HPDE6-E6E7 (cell line): ENCODE data around the gene ABCF2.

ENCODE experiments used
- DNase-seq: peaks from one replicate; pipeline ENCODE4 v3.0.0; 2011; ENCODE audit warnings: missing footprints; ENCODE audit errors: extremely low spot score

The ABCF2 gene

GRCh38 chr7:151242159-151243044, 15.4 kb upstream of the ABCF2 start:
- DNase-seq = no peak

GRCh38 chr7:151241755-151242096, 14.7 kb upstream of the ABCF2 start:
- no peak for DNase-seq

- DNase-seq = no peak
Measured at GRCh38 chr7:151240942-151241754, 14.1 kb upstream of the ABCF2 start.

- DNase-seq = no peak
Measured at GRCh38 chr7:151240536-151240935, 13.5 kb upstream of the ABCF2 start.

- no peak for DNase-seq
Measured at GRCh38 chr7:151239837-151240459, 12.9 kb upstream of the ABCF2 start.

- DNase-seq = no peak
Measured at GRCh38 chr7:151238924-151239836, 12.2 kb upstream of the ABCF2 start.

- no peak for DNase-seq
Measured at GRCh38 chr7:151238190-151238810, 11.3 kb upstream of the ABCF2 start.

GRCh38 chr7:151237244-151238189, 10.5 kb upstream of the ABCF2 start:
- DNase-seq = no peak

GRCh38 chr7:151236406-151236805, 9.4 kb upstream of the ABCF2 start:
- DNase-seq = no peak

- DNase-seq = no peak
Measured at GRCh38 chr7:151235091-151235787, 8.2 kb upstream of the ABCF2 start.

GRCh38 chr7:151233804-151234203, 6.8 kb upstream of the ABCF2 start:
- DNase-seq = no peak

- DNase-seq = peak; percentile 78
Measured at GRCh38 chr7:151232917-151233701, 6.1 kb upstream of the ABCF2 start.

GRCh38 chr7:151232091-151232916, 5.3 kb upstream of the ABCF2 start, which contains the start of gene CHPF2:
CHPF2 (plus strand) TSS chr7:151232483; CDS start chr7:151234012, 1,529 bp downstream.
- peak; percentile 95 for DNase-seq

GRCh38 chr7:151231080-151231479, 4.1 kb upstream of the ABCF2 start:
- DNase-seq = no peak

GRCh38 chr7:151229249-151229648, 2.2 kb upstream of the ABCF2 start:
- no peak for DNase-seq

GRCh38 chr7:151228024-151228866, 1.2 kb upstream of the ABCF2 start:
- DNase-seq = no peak

- no peak for DNase-seq
Measured at GRCh38 chr7:151226560-151226874, 488 bp downstream of the ABCF2 start.
